ENCODE results near the gene ST6GALNAC2.

GRCh38 chr17:76538281-76538931 is 47.3 kb downstream of the ST6GALNAC2 start:
- TF ChIP-seq TARDBP (IDR thresholded peaks at IDR 0.05; ENCODE audit: borderline replicate concordance) (no peak), PBX3 (IDR thresholded peaks at IDR 0.05; ENCODE audit: insufficient replicate concordance, low read depth, low read length) (no peak), POLR2AphosphoS5 (IDR thresholded peaks at IDR 0.05; ENCODE audit: low read length) (no peak), ESRRA (IDR thresholded peaks at IDR 0.05; ENCODE audit: low read length) (no peak), TAF1 (IDR thresholded peaks at IDR 0.05; ENCODE audit: borderline replicate concordance, low read depth, low read length) (no peak), ZNF274 (IDR thresholded peaks at IDR 0.05; ENCODE audit: insufficient read depth, insufficient read length) (no peak), CTCF (IDR thresholded peaks at IDR 0.05 in 2 of 3, conservative IDR thresholded peaks at IDR 0.05 in 1 of 3; ENCODE audit: control insufficient read depth in 2 of 3, extremely low read depth in 1 of 3, insufficient read depth in 1 of 3, low read depth in 3 of 3, low read length in 3 of 3) (no peak), ZNF384 (IDR thresholded peaks at IDR 0.05; ENCODE audit: borderline replicate concordance, low read depth, low read length) (no peak), ELK1 (IDR thresholded peaks at IDR 0.05; ENCODE audit: low read depth, low read length) (no peak), STAT3 (IDR thresholded peaks at IDR 0.05; ENCODE audit: low read depth, low read length) (no peak)

Data from GM12878 (cell line).